GM21447 (cell line): ENCODE results near the gene SCFD1.
"Not testable (repeated sequence)": the region's sequence is repeated elsewhere in the genome, so short reads cannot be mapped to it uniquely, and the experiment has no call there.

Source experiments
- ATAC-seq: cut with Tn5 transposase; IDR thresholded peaks from one replicate; pipeline ENCODE4 v1.9.1; 2021; ENCODE audit not compliant: unreplicated experiment

SCFD1 gene

GRCh38 chr14:30621940-30622830 lies at the start of gene SCFD1:
Gene SCFD1, plus strand, starts transcription at chr14:30622319. Its CDS starts 20 bp downstream, at chr14:30622339.
- peak; percentile 90 for ATAC-seq

- ATAC-seq, result no peak
Observed at GRCh38 chr14:30572771-30573170, 49.3 kb upstream of the SCFD1 start.

GRCh38 chr14:30573226-30573814 lies 48.8 kb upstream of the SCFD1 start:
- no peak for ATAC-seq

GRCh38 chr14:30573966-30574365 lies 48.2 kb upstream of the SCFD1 start:
- ATAC-seq, result no peak

GRCh38 chr14:30574777-30575176 lies 47.3 kb upstream of the SCFD1 start:
- not testable (repeated sequence) for ATAC-seq

GRCh38 chr14:30576333-30576732 lies 45.8 kb upstream of the SCFD1 start:
- ATAC-seq, result not testable (repeated sequence)

- no peak for ATAC-seq
Observed at GRCh38 chr14:30580616-30581282, 41.4 kb upstream of the SCFD1 start.

- no peak for ATAC-seq
Observed at GRCh38 chr14:30581283-30581625, 40.9 kb upstream of the SCFD1 start.

- ATAC-seq, result no peak
Observed at GRCh38 chr14:30582376-30582775, 39.7 kb upstream of the SCFD1 start.

- ATAC-seq, result no peak
Observed at GRCh38 chr14:30584058-30584630, 38.0 kb upstream of the SCFD1 start.

- no peak for ATAC-seq
Observed at GRCh38 chr14:30585204-30585603, 36.9 kb upstream of the SCFD1 start.

GRCh38 chr14:30587141-30587540 lies 35.0 kb upstream of the SCFD1 start:
- ATAC-seq, result no peak

GRCh38 chr14:30588873-30589272 lies 33.2 kb upstream of the SCFD1 start:
- ATAC-seq, result no peak

- ATAC-seq, result no peak
Observed at GRCh38 chr14:30596935-30597334, 25.2 kb upstream of the SCFD1 start.

GRCh38 chr14:30597504-30597903 lies 24.6 kb upstream of the SCFD1 start:
- no peak for ATAC-seq

GRCh38 chr14:30600922-30601918 lies 20.9 kb upstream of the SCFD1 start:
- no peak for ATAC-seq

GRCh38 chr14:30603402-30603801 lies 18.7 kb upstream of the SCFD1 start:
- ATAC-seq, result no peak

- ATAC-seq, result not testable (repeated sequence)
Observed at GRCh38 chr14:30604696-30605095, 17.4 kb upstream of the SCFD1 start.

GRCh38 chr14:30607156-30607780 lies 14.9 kb upstream of the SCFD1 start:
- no peak for ATAC-seq

- ATAC-seq, result no peak
Observed at GRCh38 chr14:30608533-30609006, 13.5 kb upstream of the SCFD1 start.
